HepG2 (cell line): ENCODE data around the gene WDHD1. TPM values are rescaled to one million over a fixed set of nuclear protein-coding genes. Genes with fewer than 3 reads are reported as not detected.

Experiments
- ATAC-seq: fragments of 200-7000 bp; cut with Tn5 transposase; 3 replicates; pipeline ENCODE4 v1.9.1; 2020; ENCODE audit warnings: mild to moderate bottlenecking, moderate library complexity
- BruUV-seq: library from RNA; stranded (reverse); fragments of 400-500 nt; replicated peaks from 2 replicates; lab custom pipeline; 2021; lab: Mats Ljungman, UMichigan
- CTCF ChIA-PET: fragments of 300-600 bp; formaldehyde crosslinking; extraction: SDS; loops from one replicate; lab custom pipeline; 2021; ENCODE audit warnings: low total read pairs, inconsistent platforms, low intra/inter-chr PET ratio; lab: Yijun Ruan, JAX
- POLR2A ChIA-PET: fragments of 350-600 bp; sonication (Branson Sonifier 250); formaldehyde crosslinking; loops from one replicate; lab custom pipeline; 2020; ENCODE audit warnings: antibody characterized with exemption, inconsistent platforms; lab: Yijun Ruan, JAX
- DNase-seq: peaks from one replicate; pipeline ENCODE4 v3.0.0-alpha.2; 2015; ENCODE audit warnings: low spot score
- FAIRE-seq: peaks from 3 replicates; lab custom pipeline; 2011; peaks lifted over from hg19 to GRCh38; lab: Jason Lieb, UNC
- H2AFZ ChIP-seq: one replicate; pipeline ENCODE4 v1.6.1; 2011; ENCODE audit warnings: low read length, inconsistent platforms
- H3K27ac ChIP-seq: fragments of 300-600 bp; 3 replicates; pipeline ENCODE4 v1.8.0; 2011; ENCODE audit warnings: mixed run types, mild to moderate bottlenecking, mixed read lengths, low read length, inconsistent platforms; ENCODE audit not compliant: insufficient read depth; ENCODE audit errors: extremely low read length
- H3K27me3 ChIP-seq, 2 experiments: fragments of 200-600 bp in 1 of 2; 2 replicates in 1 of 2; 3 replicates in 1 of 2; pipeline versions ENCODE4 v1.6.0 to v1.8.0; 2011; ENCODE audit warnings: low read length in 2 of 2, mild to moderate bottlenecking in 2 of 2, moderate library complexity in 2 of 2, inconsistent platforms in 1 of 2; ENCODE audit not compliant: insufficient read depth in 2 of 2, control insufficient read depth in 1 of 2
- H3K36me3 ChIP-seq, 2 experiments: fragments of 200-600 bp in 1 of 2; replicated peaks in 1 of 2; 2 replicates in 1 of 2; 3 replicates in 1 of 2; pipeline versions ENCODE4 v1.5.1 to v1.8.0; 2011; ENCODE audit warnings: low read length in 2 of 2, inconsistent platforms in 1 of 2; ENCODE audit not compliant: insufficient read depth in 2 of 2, control insufficient read depth in 1 of 2
- H3K4me1 ChIP-seq: 2 replicates; pipeline ENCODE4 v1.5.1; 2012; ENCODE audit warnings: low read length, inconsistent platforms; ENCODE audit not compliant: insufficient read depth
- H3K4me2 ChIP-seq: 2 replicates; pipeline ENCODE4 v1.6.0; 2011; ENCODE audit warnings: low read depth, low read length, inconsistent platforms
- H3K4me3 ChIP-seq, 3 experiments: fragments of 200-600 bp in 1 of 3; sonication (generic), shearing (Covaris generic) in 1 of 3; replicated peaks in 1 of 3; 2 replicates each; pipeline ENCODE4 v1.5.1; 2011 to 2016; ENCODE audit warnings: low read length in 3 of 3, inconsistent platforms in 2 of 3, low read depth in 2 of 3, mild to moderate bottlenecking in 2 of 3, control low read depth in 1 of 3, mixed read lengths in 1 of 3; ENCODE audit not compliant: insufficient read depth in 1 of 3
- H3K79me2 ChIP-seq: one replicate; pipeline ENCODE4 v1.6.1; 2011; ENCODE audit warnings: low read length, inconsistent platforms; ENCODE audit not compliant: insufficient read depth
- H3K9ac ChIP-seq: 2 replicates; pipeline ENCODE4 v1.6.0; 2011; ENCODE audit warnings: mild to moderate bottlenecking, low read depth, low read length, inconsistent platforms; ENCODE audit not compliant: insufficient read depth
- H3K9me3 ChIP-seq: 2 replicates; pipeline ENCODE4 v1.5.1; 2012; ENCODE audit warnings: mild to moderate bottlenecking, low read length
- H4K20me1 ChIP-seq: 2 replicates; pipeline ENCODE4 v1.6.0; 2011; ENCODE audit warnings: inconsistent platforms, mild to moderate bottlenecking, low read length, moderate library complexity; ENCODE audit not compliant: insufficient read depth
- CHCHD3 ChIP-seq: sonication (generic); formaldehyde crosslinking; IDR thresholded peaks from 2 replicates; pipeline ENCODE4 v1.8.0; 2022; ENCODE audit warnings: mild to moderate bottlenecking, missing genetic modification reagents, moderate library complexity
- ISL2 ChIP-seq: sonication (generic); formaldehyde crosslinking; IDR thresholded peaks from 2 replicates; pipeline ENCODE4 v1.5.0; 2020; ENCODE audit warnings: missing genetic modification reagents
- KLF6 ChIP-seq: IDR thresholded peaks from 2 replicates; pipeline ENCODE4 v1.8.0; 2016; ENCODE audit warnings: missing biosample characterization, missing genetic modification reagents
- MEIS1 ChIP-seq: sonication (generic); formaldehyde crosslinking; IDR thresholded peaks from 2 replicates; pipeline ENCODE4 v1.9.0; 2021; ENCODE audit warnings: mild to moderate bottlenecking, missing genetic modification reagents, moderate library complexity, borderline replicate concordance
- MTA3 ChIP-seq: sonication (generic); formaldehyde crosslinking; IDR thresholded peaks from 2 replicates; pipeline ENCODE4 v1.4.0; 2020; ENCODE audit warnings: missing genetic modification reagents
- NONO ChIP-seq, 2 experiments: fragments of 450-650 bp in 1 of 2; sonication (generic) in 1 of 2; formaldehyde crosslinking in 1 of 2; IDR thresholded peaks in 1 of 2; conservative IDR thresholded peaks in 1 of 2; 2 replicates each; pipeline versions ENCODE4 v1.6.1 to v1.8.0; 2017 to 2022; ENCODE audit warnings: mild to moderate bottlenecking in 1 of 2, missing genetic modification reagents in 1 of 2, moderate library complexity in 1 of 2
- STAT5B ChIP-seq: sonication (generic); formaldehyde crosslinking; IDR thresholded peaks from 2 replicates; pipeline ENCODE4 v1.4.0; 2020; ENCODE audit warnings: missing genetic modification reagents
- THAP11 ChIP-seq: IDR thresholded peaks from 2 replicates; pipeline ENCODE4 v1.6.1; 2016; ENCODE audit warnings: missing biosample characterization, missing genetic modification reagents
- ZNF496 ChIP-seq: sonication (generic); formaldehyde crosslinking; IDR thresholded peaks from 2 replicates; pipeline ENCODE4 v1.8.1; 2023; ENCODE audit warnings: mild to moderate bottlenecking, moderate library complexity, missing genetic modification reagents; ENCODE audit not compliant: insufficient replicate concordance
- ZNF512B ChIP-seq: sonication (generic); formaldehyde crosslinking; IDR thresholded peaks from 2 replicates; pipeline ENCODE4 v1.5.1; 2020; ENCODE audit warnings: missing genetic modification reagents, mild to moderate bottlenecking, borderline replicate concordance
- ZNF614 ChIP-seq: IDR thresholded peaks from 2 replicates; pipeline ENCODE4 v1.6.1; 2018; ENCODE audit warnings: missing biosample characterization, missing genetic modification reagents, inconsistent platforms, borderline replicate concordance
- ZNF709 ChIP-seq: sonication (generic); formaldehyde crosslinking; IDR thresholded peaks from 2 replicates; pipeline ENCODE4 v1.5.0; 2020; ENCODE audit warnings: mild to moderate bottlenecking, missing genetic modification reagents
- WGBS: methylation state at CpG from one replicate; pipeline ENCODE4 v1.1.6; 2017; ENCODE audit warnings: low lambda C conversion rate; 5-methylcytosine and 5-hydroxymethylcytosine counted together
- in situ Hi-C: cut with HindIII; loops from 2 replicates; pipeline ENCODE4 v1.10.0; 2017; ENCODE audit warnings: low pct_unique_long_range_greater_than_20kb; ENCODE audit not compliant: extremely low pct_ligation_motif_present
- intact Hi-C: fragments of 100-400 bp; cut with micrococcal nuclease; formaldehyde crosslinking; loops from one replicate; pipeline ENCODE4 v1.10.0; 2022; ENCODE audit not compliant: unreplicated experiment
- polyA plus RNA-seq, 8 experiments: library from polyadenylated mRNA; depleted of rRNA in 3 of 8; stranded (reverse) in 7 of 8; unstranded in 1 of 8; fragments of >200 nt; fragmentation: Illumina TruSeq in 4 of 8; extraction: Trizol in 4 of 8; gene quantifications; 2 replicates each; pipeline versions ENCODE4 v1.2.1 to v1.2.3, GENCODE V29; 2011 to 2016; ENCODE audit warnings: low read depth in 4 of 8, missing spikeins in 1 of 8, mixed read lengths in 1 of 8; ENCODE audit not compliant: insufficient read depth in 1 of 8
- total RNA-seq, 5 experiments: library from RNA; depleted of rRNA; stranded (reverse); fragments of >200 nt; fragmentation: Illumina TruSeq; extraction: Trizol; gene quantifications; 2 replicates each; pipeline ENCODE4 v1.2.3, GENCODE V29; 2016; ENCODE audit warnings: low read depth in 1 of 5

Gene WDHD1
- total and polyA plus RNA-seq, 2 of the 13 experiments (the other 11 are each of a cell fraction or from before 2014, with no cell fraction given), result 5.5 to 27.5 TPM

- ChIA-PET POLR2A (interaction anchor here (0.8 to 2.0 kb wide), 3 partner anchors 10 to 71 kb away, joined by 3 to 6 read pairs (median 6); partner anchors contain the start of gene MAPK1IP1L), CTCF (no interaction called here)
- FAIRE-seq (no peak), ATAC-seq (no peak), DNase-seq (no peak)
- H3K4me1 ChIP-seq, result peaks cover 36% of the 10 kb centered on the region
- no peak overlapping the region for H3K4me2 ChIP-seq
- H3K27me3 ChIP-seq, result no peaks in the 10 kb centered on the region; a peak in 1 of 5 replicates
- no peaks in the 10 kb centered on the region for H4K20me1 ChIP-seq
- H3K4me3 ChIP-seq, result no peak overlapping the region; a peak in 1 of 6 replicates
- no peak overlapping the region for H2AFZ ChIP-seq
- peak overlapping the region; percentile 16 for H3K27ac ChIP-seq
- no peaks in the 10 kb centered on the region for H3K9me3 ChIP-seq
- H3K36me3 ChIP-seq, result peaks cover 0 to 4% of the 10 kb centered on the region in 2 experiments; a peak in 3 of 5 replicates
- intact Hi-C loops (no loop called here), in situ Hi-C loops (no loop called here)
- no peak overlapping the region for H3K9ac ChIP-seq
- WGBS, result 65% methylated on average over 2 of the region's 2 CpGs
- TF ChIP-seq THAP11 (CRISPR knock-in tag) (no peak), STAT5B (no peak), ZNF496 (CRISPR knock-in tag) (no peak), ZNF709 (no peak)
- H3K79me2 ChIP-seq, result peaks cover 48% of the 10 kb centered on the region
- no TSS peak for BruUV-seq
Measured at GRCh38 chr14:55031190-55031589, 4.3 kb upstream of the WDHD1 start.

GRCh38 chr14:55028476-55028875 lies 1.6 kb upstream of the WDHD1 start:
- CTCF ChIA-PET, result no interaction called here
- 35% methylated on average over 4 of the region's 4 CpGs for WGBS
- H3K27ac ChIP-seq, result no peak overlapping the region

More at GRCh38 chr14:55028476-55028875, 1.6 kb upstream of the WDHD1 start:
- H2AFZ ChIP-seq, result no peak overlapping the region
- no peak for ATAC-seq
- no peak for TF ChIP-seq KLF6 (CRISPR knock-in tag)
- no peak for TF ChIP-seq CHCHD3 (CRISPR knock-in tag)
- no peak for TF ChIP-seq MTA3 (CRISPR knock-in tag)
- TF ChIP-seq ZNF614 (CRISPR knock-in tag), result no peak
- TF ChIP-seq ZNF512B (CRISPR knock-in tag), result no peak
- no peak for TF ChIP-seq MEIS1 (CRISPR knock-in tag)
- no peak for TF ChIP-seq NONO (IDR thresholded peaks at IDR 0.05)
- TF ChIP-seq NONO (CRISPR knock-in tag; conservative IDR thresholded peaks at IDR 0.05), result no peak
- TF ChIP-seq ISL2 (CRISPR knock-in tag), result no peak
- H4K20me1 ChIP-seq, result no peaks in the 10 kb centered on the region
- intact Hi-C loops, result no loop called here
- H3K4me2 ChIP-seq, result peak overlapping the region; percentile 89
- no peak for FAIRE-seq
- POLR2A ChIA-PET, result interaction anchor here (2.3 to 4.1 kb wide), 2 partner anchors 17 to 23 kb away, joined by 6 to 47 read pairs; partner anchors contain the start of gene MAPK1IP1L
- BruUV-seq, result no TSS peak
- DNase-seq, result no peak
- in situ Hi-C loops, result no loop called here
- H3K27me3 ChIP-seq, result no peaks in the 10 kb centered on the region; a peak in 1 of 5 replicates
- H3K36me3 ChIP-seq, result no peaks in the 10 kb centered on the region
- peak overlapping the region; percentile 85 for H3K9ac ChIP-seq
- peaks cover 64% of the 10 kb centered on the region for H3K79me2 ChIP-seq
- H3K4me1 ChIP-seq, result peaks cover 55% of the 10 kb centered on the region
- peak overlapping the region; percentile 66 to 96 (median 86) for H3K4me3 ChIP-seq
- no peaks in the 10 kb centered on the region for H3K9me3 ChIP-seq
